ENCODE data around the gene ZNF800.

ZNF800 gene

GRCh38 chr7:127379642-127380041 is 12.9 kb downstream of the ZNF800 start:
- POLR2A ChIA-PET = no interaction called here
- DNase-seq (ENCODE audit: extremely low spot score) = no peak
- TF ChIP-seq BHLHE40 (IDR thresholded peaks at IDR 0.05; ENCODE audit: borderline replicate concordance) = no peak
- TF ChIP-seq HDGF (IDR thresholded peaks at IDR 0.05; ENCODE audit: borderline replicate concordance) = no peak
- no peak for TF ChIP-seq ELF4 (IDR thresholded peaks at IDR 0.05)
- no peak for TF ChIP-seq CTBP1 (IDR thresholded peaks at IDR 0.05; ENCODE audit: borderline replicate concordance)
- TF ChIP-seq L3MBTL2 (conservative IDR thresholded peaks at IDR 0.05) = no peak
- TF ChIP-seq FOXM1 (IDR thresholded peaks at IDR 0.05; ENCODE audit: borderline replicate concordance) = no peak
- TF ChIP-seq ZNF384 (IDR thresholded peaks at IDR 0.05) = no peak
- TF ChIP-seq LEF1 (IDR thresholded peaks at IDR 0.05; ENCODE audit: borderline replicate concordance) = no peak
- no peak for TF ChIP-seq PKNOX1 (IDR thresholded peaks at IDR 0.05)
- no peak for TF ChIP-seq SUZ12 (IDR thresholded peaks at IDR 0.05)
- TF ChIP-seq NFRKB (IDR thresholded peaks at IDR 0.05) = no peak
- TF ChIP-seq FOXA1 (IDR thresholded peaks at IDR 0.05) = no peak
- TF ChIP-seq SP1 (IDR thresholded peaks at IDR 0.05) = no peak
- no peak for TF ChIP-seq FOXK2 (IDR thresholded peaks at IDR 0.05)
- TF ChIP-seq ARNT (IDR thresholded peaks at IDR 0.05) = no peak
- no peak for TF ChIP-seq TARDBP (IDR thresholded peaks at IDR 0.05)
- CTCF ChIA-PET = no interaction called here

GRCh38 chr7:127378537-127378936 is 14.0 kb downstream of the ZNF800 start:
- POLR2A ChIA-PET = no interaction called here
- TF ChIP-seq PKNOX1 (IDR thresholded peaks at IDR 0.05) = no peak
- TF ChIP-seq ZNF384 (IDR thresholded peaks at IDR 0.05) = no peak
- TF ChIP-seq BHLHE40 (IDR thresholded peaks at IDR 0.05; ENCODE audit: borderline replicate concordance) = no peak
- TF ChIP-seq ELF4 (IDR thresholded peaks at IDR 0.05) = no peak
- no peak for TF ChIP-seq FOXM1 (IDR thresholded peaks at IDR 0.05; ENCODE audit: borderline replicate concordance)
- TF ChIP-seq ARNT (IDR thresholded peaks at IDR 0.05) = no peak
- TF ChIP-seq CTBP1 (IDR thresholded peaks at IDR 0.05; ENCODE audit: borderline replicate concordance) = no peak
- no peak for TF ChIP-seq NFRKB (IDR thresholded peaks at IDR 0.05)
- no peak for TF ChIP-seq TARDBP (IDR thresholded peaks at IDR 0.05)
- DNase-seq (ENCODE audit: extremely low spot score) = no peak
- CTCF ChIA-PET = no interaction called here

- CTCF ChIA-PET = no interaction called here
- POLR2A ChIA-PET = no interaction called here
- no peak for DNase-seq (ENCODE audit: extremely low spot score)
- TF ChIP-seq ARNT (IDR thresholded peaks at IDR 0.05) = no peak
- TF ChIP-seq L3MBTL2 (conservative IDR thresholded peaks at IDR 0.05) = no peak
- TF ChIP-seq SP1 (IDR thresholded peaks at IDR 0.05) = no peak
- no peak for TF ChIP-seq PKNOX1 (IDR thresholded peaks at IDR 0.05)
- no peak for TF ChIP-seq ELF4 (IDR thresholded peaks at IDR 0.05)
- no peak for TF ChIP-seq TARDBP (IDR thresholded peaks at IDR 0.05)
These were observed 15.1 kb downstream of the ZNF800 start for GRCh38 chr7:127377425-127377824.

GRCh38 chr7:127375631-127376030 is 16.9 kb downstream of the ZNF800 start:
- TF ChIP-seq HDGF (IDR thresholded peaks at IDR 0.05; ENCODE audit: borderline replicate concordance) = no peak
- no peak for TF ChIP-seq NFRKB (IDR thresholded peaks at IDR 0.05)
- no peak for TF ChIP-seq FOXA1 (IDR thresholded peaks at IDR 0.05)
- no peak for TF ChIP-seq FOXM1 (IDR thresholded peaks at IDR 0.05; ENCODE audit: borderline replicate concordance)
- no peak for TF ChIP-seq PKNOX1 (IDR thresholded peaks at IDR 0.05)
- no peak for TF ChIP-seq SUZ12 (IDR thresholded peaks at IDR 0.05)
- no peak for TF ChIP-seq TARDBP (IDR thresholded peaks at IDR 0.05)
- TF ChIP-seq BHLHE40 (IDR thresholded peaks at IDR 0.05; ENCODE audit: borderline replicate concordance) = no peak
- TF ChIP-seq ARNT (IDR thresholded peaks at IDR 0.05) = no peak
- TF ChIP-seq ELF4 (IDR thresholded peaks at IDR 0.05) = no peak
- no peak for TF ChIP-seq LEF1 (IDR thresholded peaks at IDR 0.05; ENCODE audit: borderline replicate concordance)
- no peak for TF ChIP-seq FOXK2 (IDR thresholded peaks at IDR 0.05)
- TF ChIP-seq ZNF384 (IDR thresholded peaks at IDR 0.05) = no peak
- no peak for TF ChIP-seq CTBP1 (IDR thresholded peaks at IDR 0.05; ENCODE audit: borderline replicate concordance)
- TF ChIP-seq SP1 (IDR thresholded peaks at IDR 0.05) = no peak
- TF ChIP-seq L3MBTL2 (conservative IDR thresholded peaks at IDR 0.05) = no peak
- ChIA-PET POLR2A (no interaction called here), CTCF (no interaction called here)
- DNase-seq (ENCODE audit: extremely low spot score) = no peak

GRCh38 chr7:127367679-127368078 is 24.8 kb downstream of the ZNF800 start:
- POLR2A ChIA-PET = interaction anchor here (1.0 kb wide), 1 partner anchor 25 kb away, joined by 3 read pairs; the partner anchor contains the start of gene ZNF800
- TF ChIP-seq LEF1 (IDR thresholded peaks at IDR 0.05; ENCODE audit: borderline replicate concordance) (no peak), PKNOX1 (IDR thresholded peaks at IDR 0.05) (no peak), SUZ12 (IDR thresholded peaks at IDR 0.05) (no peak), BHLHE40 (IDR thresholded peaks at IDR 0.05; ENCODE audit: borderline replicate concordance) (no peak), SP1 (IDR thresholded peaks at IDR 0.05) (no peak), ZNF384 (IDR thresholded peaks at IDR 0.05) (no peak), L3MBTL2 (conservative IDR thresholded peaks at IDR 0.05) (no peak), HDGF (IDR thresholded peaks at IDR 0.05; ENCODE audit: borderline replicate concordance) (no peak), ELF4 (IDR thresholded peaks at IDR 0.05) (no peak), FOXA1 (IDR thresholded peaks at IDR 0.05) (no peak), NFRKB (IDR thresholded peaks at IDR 0.05) (no peak), FOXM1 (IDR thresholded peaks at IDR 0.05; ENCODE audit: borderline replicate concordance) (no peak), CTBP1 (IDR thresholded peaks at IDR 0.05; ENCODE audit: borderline replicate concordance) (no peak), ARNT (IDR thresholded peaks at IDR 0.05) (no peak), FOXK2 (IDR thresholded peaks at IDR 0.05) (no peak), TARDBP (IDR thresholded peaks at IDR 0.05) (no peak)
- CTCF ChIA-PET = no interaction called here
- no peak for DNase-seq (ENCODE audit: extremely low spot score)
